Measurements from ENCODE around the gene ZNF648. TPM values are rescaled to one million over a fixed set of nuclear protein-coding genes. Genes with fewer than 3 reads are reported as not detected.

The ZNF648 gene
- total and polyA plus RNA-seq, 4 donors, result 0.32 to 3.1 (median 0.70) TPM

DNA sequence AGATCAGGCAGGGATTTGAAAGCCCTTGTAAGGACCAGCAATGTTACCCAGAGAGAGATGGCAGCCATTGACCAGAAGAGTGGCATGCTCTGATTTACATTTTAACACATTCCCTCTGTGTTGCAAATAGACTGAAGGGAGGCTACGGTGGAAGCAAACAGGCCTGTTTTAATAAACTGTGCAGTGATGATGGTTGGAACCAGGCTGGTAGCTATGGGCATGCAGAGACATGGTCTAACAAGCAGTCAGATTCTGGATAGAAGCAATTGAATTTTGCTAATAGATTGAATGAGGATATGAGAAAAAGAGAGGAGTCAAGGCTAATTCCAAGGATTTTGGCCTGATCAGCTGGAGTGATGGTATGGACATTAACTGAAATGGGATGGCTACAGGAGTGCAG lies 32.3 kb upstream of the ZNF648 start:
- Histone ChIP-seq H3K4me3 (ENCODE audit: low read depth, low read length) (no peak overlapping the region), H3K27ac (ENCODE audit: low read depth, low read length) (no peak overlapping the region), H3K27me3 (ENCODE audit: control insufficient read depth, insufficient read depth, low read length) (no peaks in the 10 kb centered on the region), H3K36me3 (ENCODE audit: control insufficient read depth, insufficient read depth, low read length) (no peaks in the 10 kb centered on the region), H3K9me3 (ENCODE audit: control insufficient read depth, insufficient read depth, low read length) (no peaks in the 10 kb centered on the region), H3K4me1 (ENCODE audit: control insufficient read depth, insufficient read depth, low read length) (peaks cover 5% of the 10 kb centered on the region)
- DNase-seq (ENCODE audit: low read depth in 4 of 6, low spot score in 6 of 6), result no peak
- 50% methylated on average over 1 of the region's 1 CpG for WGBS (ENCODE audit: insufficient coverage)

DNA sequence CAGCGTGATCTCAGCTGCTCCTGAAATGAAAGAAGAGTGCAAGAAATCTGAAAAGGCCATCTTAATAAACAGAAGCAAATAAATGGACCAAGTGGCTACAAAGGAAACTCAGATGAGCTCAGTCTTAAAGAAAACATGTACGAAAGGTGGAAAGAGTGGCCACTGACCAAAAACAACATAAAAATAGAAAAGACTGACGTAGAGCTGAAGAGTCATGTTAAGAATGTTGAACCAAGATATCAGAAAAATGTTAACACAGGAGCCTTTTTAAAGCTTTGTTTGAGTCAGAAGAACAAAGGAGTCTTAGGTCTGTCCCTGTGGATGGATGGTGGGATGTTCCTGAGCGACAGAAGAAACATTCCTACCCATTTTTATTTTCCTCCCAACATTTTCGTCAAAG lies 30.8 kb upstream of the ZNF648 start:
- Histone ChIP-seq H3K36me3 (ENCODE audit: control insufficient read depth, insufficient read depth, low read length) (no peaks in the 10 kb centered on the region), H3K9me3 (ENCODE audit: control insufficient read depth, insufficient read depth, low read length) (no peaks in the 10 kb centered on the region), H3K27me3 (ENCODE audit: control insufficient read depth, insufficient read depth, low read length) (no peaks in the 10 kb centered on the region), H3K27ac (ENCODE audit: low read depth, low read length) (no peak overlapping the region), H3K4me3 (ENCODE audit: low read depth, low read length) (no peak overlapping the region), H3K4me1 (ENCODE audit: control insufficient read depth, insufficient read depth, low read length) (peaks cover 5% of the 10 kb centered on the region)
- DNase-seq (ENCODE audit: low read depth in 4 of 6, low spot score in 6 of 6), result no peak
- WGBS (ENCODE audit: insufficient coverage), result 80% methylated on average over 1 of the region's 5 CpGs

DNA sequence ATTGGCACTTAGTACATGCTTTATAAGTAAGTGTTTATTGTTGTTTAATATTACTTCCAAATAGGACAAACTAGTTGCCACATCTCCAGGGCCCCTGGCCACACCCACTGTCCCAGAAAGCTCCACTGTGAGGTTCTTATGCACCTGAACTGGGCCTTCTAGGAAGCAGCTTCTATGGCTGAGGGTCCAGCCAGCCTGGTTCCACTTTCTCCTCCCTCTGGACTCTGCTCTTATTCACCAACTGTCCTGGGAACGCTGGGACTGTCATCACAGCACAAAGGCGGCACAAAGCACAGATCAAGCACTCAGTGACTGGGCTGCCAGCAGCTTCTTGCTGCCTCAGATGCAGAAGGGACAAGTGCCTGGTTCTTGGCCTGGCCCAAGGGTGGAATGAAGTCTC lies 29.6 kb upstream of the ZNF648 start:
- DNase-seq (ENCODE audit: low read depth in 4 of 6, low spot score in 6 of 6), result no peak
- Histone ChIP-seq H3K4me1 (ENCODE audit: control insufficient read depth, insufficient read depth, low read length) (peaks cover 5% of the 10 kb centered on the region), H3K9me3 (ENCODE audit: control insufficient read depth, insufficient read depth, low read length) (no peaks in the 10 kb centered on the region), H3K27ac (ENCODE audit: low read depth, low read length) (no peak overlapping the region), H3K36me3 (ENCODE audit: control insufficient read depth, insufficient read depth, low read length) (no peaks in the 10 kb centered on the region), H3K4me3 (ENCODE audit: low read depth, low read length) (no peak overlapping the region), H3K27me3 (ENCODE audit: control insufficient read depth, insufficient read depth, low read length) (no peaks in the 10 kb centered on the region)
- WGBS (ENCODE audit: insufficient coverage), result 49% methylated on average over 2 of the region's 2 CpGs

DNA sequence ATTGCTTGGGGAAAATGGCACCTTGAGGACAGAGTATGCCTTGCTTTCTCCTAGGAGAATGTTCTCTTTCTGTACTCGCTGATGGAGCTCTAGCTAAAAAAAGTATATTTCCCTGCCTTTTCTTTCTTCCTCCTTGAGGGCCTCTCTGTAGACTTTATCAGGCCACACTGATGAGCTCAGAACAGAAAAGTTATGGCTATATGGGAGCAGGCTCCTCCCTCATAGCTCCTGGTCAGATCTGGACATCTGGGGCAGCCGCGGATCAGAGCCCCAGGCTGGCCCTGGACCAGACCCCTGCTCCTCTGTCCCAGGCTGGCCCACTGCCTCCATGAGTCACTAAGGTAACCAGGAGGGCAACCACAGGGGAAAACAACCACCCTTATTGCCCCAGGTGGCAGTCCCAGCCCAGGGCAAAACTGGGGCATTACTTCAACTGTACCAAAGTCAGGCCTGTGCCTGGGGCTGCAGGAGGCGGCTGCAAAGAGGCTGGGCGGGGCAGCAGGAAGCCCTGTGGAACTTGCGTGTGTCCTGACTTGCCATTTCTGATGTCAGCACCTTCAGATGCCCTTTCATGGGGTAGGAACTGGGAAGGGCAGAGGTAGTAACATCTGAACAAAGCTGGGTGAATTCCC lies 26.3 kb upstream of the ZNF648 start:
- Histone ChIP-seq H3K27ac (ENCODE audit: low read depth, low read length) (no peak overlapping the region), H3K4me1 (ENCODE audit: control insufficient read depth, insufficient read depth, low read length) (peaks cover 11% of the 10 kb centered on the region), H3K27me3 (ENCODE audit: control insufficient read depth, insufficient read depth, low read length) (no peaks in the 10 kb centered on the region), H3K9me3 (ENCODE audit: control insufficient read depth, insufficient read depth, low read length) (no peaks in the 10 kb centered on the region), H3K36me3 (ENCODE audit: control insufficient read depth, insufficient read depth, low read length) (no peaks in the 10 kb centered on the region), H3K4me3 (ENCODE audit: low read depth, low read length) (no peak overlapping the region)
- DNase-seq (ENCODE audit: low read depth in 4 of 6, low spot score in 6 of 6), result no peak
- WGBS (ENCODE audit: insufficient coverage), result 81% methylated on average over 5 of the region's 6 CpGs

DNA sequence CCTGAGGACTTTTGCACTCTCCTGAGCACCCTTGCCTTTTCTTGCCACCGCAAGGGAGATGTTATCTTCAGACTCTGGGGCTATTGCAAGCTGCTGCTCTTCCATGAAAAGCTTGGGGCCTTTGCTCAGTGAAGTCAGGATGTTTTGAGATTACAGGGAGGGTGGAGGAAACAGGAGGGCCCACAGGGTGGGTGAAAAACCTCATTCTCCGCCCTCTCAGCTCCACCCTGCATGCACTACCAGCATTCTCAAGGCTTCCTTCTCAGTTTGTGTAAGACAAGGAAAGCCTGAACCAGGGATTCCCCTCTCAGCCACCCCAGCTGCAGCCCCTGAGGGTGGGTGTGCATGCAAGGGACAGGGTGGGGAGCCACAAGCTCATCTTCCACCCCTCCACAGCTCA lies 25.8 kb upstream of the ZNF648 start:
- Histone ChIP-seq H3K4me3 (ENCODE audit: low read depth, low read length) (no peak overlapping the region), H3K27ac (ENCODE audit: low read depth, low read length) (no peak overlapping the region), H3K9me3 (ENCODE audit: control insufficient read depth, insufficient read depth, low read length) (no peaks in the 10 kb centered on the region), H3K27me3 (ENCODE audit: control insufficient read depth, insufficient read depth, low read length) (no peaks in the 10 kb centered on the region), H3K4me1 (ENCODE audit: control insufficient read depth, insufficient read depth, low read length) (peaks cover 11% of the 10 kb centered on the region), H3K36me3 (ENCODE audit: control insufficient read depth, insufficient read depth, low read length) (no peaks in the 10 kb centered on the region)
- WGBS (ENCODE audit: insufficient coverage), result 88% methylated on average over 1 of the region's 2 CpGs
- no peak for DNase-seq (ENCODE audit: low read depth in 4 of 6, low spot score in 6 of 6)

DNA sequence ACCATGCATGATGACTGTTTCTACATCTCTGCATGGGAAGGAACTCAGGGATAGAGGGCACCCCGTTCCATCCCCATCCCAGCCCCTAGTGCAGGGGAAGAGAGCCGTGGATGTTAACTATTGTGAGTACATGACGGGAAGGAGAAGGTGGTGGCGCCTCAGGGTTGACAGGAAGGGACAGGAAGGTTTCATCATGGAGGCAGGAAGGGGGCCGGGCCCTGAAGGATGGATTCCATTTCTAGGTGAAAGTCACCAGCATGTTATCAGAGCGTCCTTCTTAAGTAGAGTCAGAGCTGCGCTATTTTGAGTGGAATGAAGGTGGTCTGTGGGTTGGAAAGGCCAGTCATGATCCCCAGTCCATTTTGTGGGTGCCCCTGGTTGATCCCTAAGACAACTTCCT lies 25.1 kb upstream of the ZNF648 start:
- 98% methylated on average over 5 of the region's 7 CpGs for WGBS (ENCODE audit: insufficient coverage)
- no peak overlapping the region for H3K4me3 ChIP-seq (ENCODE audit: low read depth, low read length)

DNA sequence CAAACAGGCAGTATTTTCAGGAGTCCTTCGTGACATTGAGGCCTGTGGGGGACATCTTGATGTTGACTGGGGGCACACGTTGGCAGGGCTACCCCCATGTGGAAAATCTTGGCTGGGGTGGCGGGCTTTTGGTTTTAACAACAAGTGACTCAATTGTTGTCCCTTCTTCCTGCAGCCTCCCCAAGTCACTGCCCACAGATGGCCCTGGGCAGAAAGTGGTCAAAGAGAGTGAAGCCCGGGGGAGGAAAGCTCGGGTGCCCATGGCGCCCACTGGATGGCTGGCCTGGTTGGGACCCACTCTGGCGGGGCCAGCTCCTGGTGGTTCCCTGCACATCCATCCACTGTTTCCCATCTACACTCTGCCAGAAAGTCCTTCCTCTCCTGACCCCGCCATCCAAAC lies 24.6 kb upstream of the ZNF648 start:
- no peak for DNase-seq (ENCODE audit: low read depth in 4 of 6, low spot score in 6 of 6)
- no peaks in the 10 kb centered on the region for H3K9me3 ChIP-seq (ENCODE audit: control insufficient read depth, insufficient read depth, low read length)
- H3K27me3 ChIP-seq (ENCODE audit: control insufficient read depth, insufficient read depth, low read length), result no peaks in the 10 kb centered on the region
- no peaks in the 10 kb centered on the region for H3K36me3 ChIP-seq (ENCODE audit: control insufficient read depth, insufficient read depth, low read length)
- H3K27ac ChIP-seq (ENCODE audit: low read depth, low read length), result no peak overlapping the region
- WGBS (ENCODE audit: insufficient coverage), result 89% methylated on average over 8 of the region's 8 CpGs
- peaks cover 8% of the 10 kb centered on the region for H3K4me1 ChIP-seq (ENCODE audit: control insufficient read depth, insufficient read depth, low read length)
- no peak overlapping the region for H3K4me3 ChIP-seq (ENCODE audit: low read depth, low read length)

More for the DNA sequence above, 25.1 kb upstream of the ZNF648 start:
- Histone ChIP-seq H3K4me1 (ENCODE audit: control insufficient read depth, insufficient read depth, low read length) (peaks cover 11% of the 10 kb centered on the region), H3K36me3 (ENCODE audit: control insufficient read depth, insufficient read depth, low read length) (no peaks in the 10 kb centered on the region), H3K27me3 (ENCODE audit: control insufficient read depth, insufficient read depth, low read length) (no peaks in the 10 kb centered on the region), H3K9me3 (ENCODE audit: control insufficient read depth, insufficient read depth, low read length) (no peaks in the 10 kb centered on the region), H3K27ac (ENCODE audit: low read depth, low read length) (no peak overlapping the region)
- no peak for DNase-seq (ENCODE audit: low read depth in 4 of 6, low spot score in 6 of 6)

DNA sequence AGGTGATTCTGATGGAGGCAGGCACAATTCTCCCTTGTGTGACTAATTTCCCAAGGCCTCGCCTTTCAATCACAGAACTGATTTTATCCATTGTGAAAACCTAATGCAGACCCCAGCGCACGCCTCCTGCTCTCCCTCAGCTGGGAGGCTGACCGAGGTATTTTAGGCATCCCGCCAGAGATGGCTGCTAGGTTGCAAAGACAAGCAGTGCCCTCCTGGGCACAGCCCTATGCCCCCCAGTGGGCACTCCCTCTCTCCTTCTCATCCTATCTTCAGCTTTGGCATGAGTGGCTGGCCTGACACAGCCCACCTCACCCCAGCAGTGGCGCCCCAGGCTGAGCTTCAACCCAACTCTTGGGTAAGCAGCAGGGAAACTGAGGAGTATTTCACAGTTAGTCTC lies 24.2 kb upstream of the ZNF648 start:
- Histone ChIP-seq H3K27ac (ENCODE audit: low read depth, low read length) (no peak overlapping the region), H3K36me3 (ENCODE audit: control insufficient read depth, insufficient read depth, low read length) (no peaks in the 10 kb centered on the region)

DNA sequence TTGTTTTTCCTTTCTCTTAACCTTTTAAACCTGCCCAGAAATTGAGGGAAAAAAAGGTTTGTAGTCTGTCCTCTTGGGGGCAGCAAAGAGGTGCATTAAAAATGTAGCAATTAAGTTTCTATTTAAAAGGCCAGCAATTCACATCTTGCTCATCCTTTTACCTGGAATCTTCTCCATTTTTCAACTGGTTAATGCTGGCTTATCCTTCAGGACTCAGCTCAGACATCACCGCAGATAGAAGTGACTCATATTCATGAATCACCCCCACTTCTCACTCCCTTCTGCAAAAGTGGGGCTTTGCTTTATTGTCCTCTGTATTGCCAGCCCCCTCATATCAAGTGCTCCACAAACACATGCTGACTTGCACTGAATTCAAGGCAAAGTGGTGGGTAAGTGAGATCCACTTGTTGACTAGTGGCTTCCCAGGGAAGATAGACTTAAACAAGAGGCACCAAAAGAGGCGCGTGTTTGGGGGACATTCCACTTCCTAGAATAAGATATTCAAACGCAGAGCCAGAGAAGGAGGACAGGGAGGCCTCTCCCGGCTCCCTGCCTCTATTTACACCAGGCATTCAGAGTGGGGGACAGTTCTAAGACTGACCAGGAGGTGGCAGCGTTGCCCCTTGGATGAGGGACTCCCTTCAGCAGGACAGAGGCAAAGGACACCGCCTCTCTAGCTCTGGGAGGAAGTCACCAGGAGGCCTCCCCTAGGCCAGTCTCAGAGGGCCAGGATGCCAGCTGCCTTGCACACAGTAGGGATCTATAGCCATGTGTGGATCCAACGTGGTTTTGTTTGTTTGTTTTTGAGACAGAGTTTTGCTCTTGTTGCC lies 23.2 kb upstream of the ZNF648 start:
- peak; percentile 69 to 93 (median 78) for DNase-seq (ENCODE audit: low read depth in 4 of 6, low spot score in 6 of 6)
- Histone ChIP-seq H3K36me3 (ENCODE audit: control insufficient read depth, insufficient read depth, low read length) (no peaks in the 10 kb centered on the region), H3K4me3 (ENCODE audit: low read depth, low read length) (no peak overlapping the region), H3K27me3 (ENCODE audit: control insufficient read depth, insufficient read depth, low read length) (no peaks in the 10 kb centered on the region), H3K27ac (ENCODE audit: low read depth, low read length) (peak overlapping the region; percentile 50), H3K4me1 (ENCODE audit: control insufficient read depth, insufficient read depth, low read length) (peaks cover 6% of the 10 kb centered on the region), H3K9me3 (ENCODE audit: control insufficient read depth, insufficient read depth, low read length) (no peaks in the 10 kb centered on the region)
- WGBS (ENCODE audit: insufficient coverage), result 16% methylated on average over 4 of the region's 8 CpGs

More for the DNA sequence above, 24.2 kb upstream of the ZNF648 start:
- no peaks in the 10 kb centered on the region for H3K27me3 ChIP-seq (ENCODE audit: control insufficient read depth, insufficient read depth, low read length)
- H3K4me1 ChIP-seq (ENCODE audit: control insufficient read depth, insufficient read depth, low read length), result peaks cover 6% of the 10 kb centered on the region
- DNase-seq (ENCODE audit: low read depth in 4 of 6, low spot score in 6 of 6), result no peak
- no peaks in the 10 kb centered on the region for H3K9me3 ChIP-seq (ENCODE audit: control insufficient read depth, insufficient read depth, low read length)
- H3K4me3 ChIP-seq (ENCODE audit: low read depth, low read length), result no peak overlapping the region
- 80% methylated on average over 5 of the region's 6 CpGs for WGBS (ENCODE audit: insufficient coverage)

Measured in spinal cord (tissue), 10 donors.